H1 (cell line): ENCODE data around the gene NFKBIE. TPM values are rescaled to one million over a fixed set of nuclear protein-coding genes. Genes with fewer than 3 reads are reported as not detected.
A peak's percentile ranks its signal among the peaks of the same experiment; 100 is the strongest.

Experiments
- CTCF ChIA-PET: fragments of 300-600 bp; sonication (Branson Sonifier 250); formaldehyde crosslinking; loops from one replicate; lab custom pipeline; 2021; ENCODE audit not compliant: partially characterized antibody; lab: Charles Lee
- POLR2A ChIA-PET: fragments of 300-600 bp; sonication (Branson Sonifier 250); formaldehyde crosslinking; loops from one replicate; lab custom pipeline; 2021; ENCODE audit warnings: inconsistent platforms; ENCODE audit not compliant: partially characterized antibody; lab: Charles Lee
- DNase-seq, 2 experiments: peaks; one replicate each; pipeline versions ENCODE4 v3.0.0 to v3.0.0-alpha.2; 2010 to 2022; ENCODE audit warnings: low spot score in 2 of 2, low read depth in 1 of 2, mixed read lengths in 1 of 2
- FAIRE-seq: peaks from 2 replicates; lab custom pipeline; 2011; peaks lifted over from hg19 to GRCh38; lab: Jason Lieb, UNC
- H2AFZ ChIP-seq: 2 replicates; pipeline ENCODE4 v1.8.1; 2012; ENCODE audit warnings: low read length, inconsistent platforms
- H2AK5ac ChIP-seq: 2 replicates; pipeline ENCODE4 v1.6.1; 2013; ENCODE audit warnings: low read depth, low read length
- H2BK120ac ChIP-seq: replicated peaks from 2 replicates; pipeline ENCODE3; 2013; ENCODE audit warnings: low read depth, low read length, inconsistent platforms
- H2BK12ac ChIP-seq: 2 replicates; pipeline ENCODE4 v1.6.1; 2013; ENCODE audit warnings: low read depth, low read length
- H2BK15ac ChIP-seq: 2 replicates; pipeline ENCODE4 v1.6.1; 2013; ENCODE audit warnings: low read length
- H2BK20ac ChIP-seq: 2 replicates; pipeline ENCODE4 v1.6.1; 2013; ENCODE audit warnings: low read length
- H2BK5ac ChIP-seq: 2 replicates; pipeline ENCODE4 v1.6.1; 2013; ENCODE audit warnings: low read depth, low read length
- H3K14ac ChIP-seq: 2 replicates; pipeline ENCODE4 v1.6.1; 2013; ENCODE audit warnings: inconsistent platforms; ENCODE audit not compliant: insufficient read length
- H3K18ac ChIP-seq: 2 replicates; pipeline ENCODE4 v1.6.1; 2013; ENCODE audit warnings: low read length; ENCODE audit errors: extremely low read depth
- H3K23ac ChIP-seq: 2 replicates; pipeline ENCODE4 v1.6.1; 2013; ENCODE audit warnings: inconsistent platforms; ENCODE audit not compliant: insufficient read length
- H3K23me2 ChIP-seq: 2 replicates; pipeline ENCODE4 v1.6.1; 2013; ENCODE audit warnings: low read depth, low read length
- H3K27ac ChIP-seq: 2 replicates; pipeline ENCODE4 v1.6.1; 2011; ENCODE audit warnings: low read depth, low read length, inconsistent platforms
- H3K27me3 ChIP-seq, 4 experiments: replicated peaks in 1 of 4; 1 replicate in 1 of 4; 2 replicates in 3 of 4; pipeline versions ENCODE4 v1.6.1 to v1.8.1; 2011 to 2013; ENCODE audit warnings: low read length in 3 of 4, mild to moderate bottlenecking in 3 of 4, inconsistent platforms in 2 of 4, mixed read lengths in 2 of 4, moderate library complexity in 1 of 4; ENCODE audit not compliant: control insufficient read depth in 3 of 4, insufficient read depth in 3 of 4; ENCODE audit errors: extremely low read depth in 1 of 4
- H3K36me3 ChIP-seq, 4 experiments: 2 replicates each; pipeline versions ENCODE4 v1.6.1 to v1.8.1; 2011 to 2013; ENCODE audit warnings: mild to moderate bottlenecking in 4 of 4, low read length in 3 of 4, moderate library complexity in 2 of 4, control low read depth in 1 of 4, inconsistent platforms in 1 of 4; ENCODE audit not compliant: insufficient read depth in 4 of 4, control insufficient read depth in 2 of 4
- H3K4ac ChIP-seq: replicated peaks from 2 replicates; pipeline ENCODE3; 2013; ENCODE audit warnings: low read length, low read depth, mixed read lengths, inconsistent platforms; ENCODE audit not compliant: insufficient read length
- H3K4me1 ChIP-seq, 4 experiments: replicated peaks in 1 of 4; 1 replicate in 1 of 4; 2 replicates in 3 of 4; pipeline versions ENCODE4 v1.6.1 to v1.8.1; 2011 to 2013; ENCODE audit warnings: low read length in 3 of 4, inconsistent platforms in 2 of 4, mixed read lengths in 1 of 4; ENCODE audit not compliant: insufficient read depth in 4 of 4, control insufficient read depth in 3 of 4
- H3K4me2 ChIP-seq, 2 experiments: 2 replicates each; pipeline versions ENCODE4 v1.6.1 to v1.8.1; 2011 to 2013; ENCODE audit warnings: low read depth in 2 of 2, low read length in 2 of 2, control low read depth in 1 of 2, inconsistent platforms in 1 of 2, mild to moderate bottlenecking in 1 of 2; ENCODE audit not compliant: insufficient read depth in 1 of 2
- H3K4me3 ChIP-seq, 4 experiments: fragments of 200-600, 300-600 bp in 1 of 4; sonication (generic), shearing (Covaris generic), sonication (Bioruptor Twin) in 1 of 4; 2 replicates each; pipeline versions ENCODE4 v1.5.1 to v1.8.1; 2011 to 2016; ENCODE audit warnings: low read length in 4 of 4, low read depth in 3 of 4, control low read depth in 2 of 4, inconsistent platforms in 2 of 4, mild to moderate bottlenecking in 2 of 4, mixed read lengths in 1 of 4, moderate library complexity in 1 of 4; ENCODE audit not compliant: insufficient read depth in 2 of 4; ENCODE audit errors: extremely low read depth in 1 of 4
- H3K56ac ChIP-seq: replicated peaks from 2 replicates; pipeline ENCODE3; 2013; ENCODE audit warnings: low read depth, mild to moderate bottlenecking, mixed read lengths, low read length, inconsistent platforms; ENCODE audit not compliant: insufficient read length
- H3K79me1 ChIP-seq: 2 replicates; pipeline ENCODE4 v1.6.1; 2013; ENCODE audit warnings: low read depth, low read length, control low read depth
- H3K79me2 ChIP-seq, 2 experiments: 2 replicates each; pipeline versions ENCODE4 v1.6.1 to v1.8.1; 2012 to 2013; ENCODE audit warnings: low read length in 2 of 2, mild to moderate bottlenecking in 2 of 2, inconsistent platforms in 1 of 2; ENCODE audit not compliant: insufficient read depth in 2 of 2, control insufficient read depth in 1 of 2
- H3K9ac ChIP-seq, 4 experiments: replicated peaks in 1 of 4; 1 replicate in 1 of 4; 2 replicates in 3 of 4; pipeline versions ENCODE4 v1.6.1 to v1.8.1; 2011 to 2013; ENCODE audit warnings: low read depth in 3 of 4, low read length in 3 of 4, control low read depth in 2 of 4, mild to moderate bottlenecking in 2 of 4, moderate library complexity in 2 of 4, inconsistent platforms in 1 of 4; ENCODE audit errors: extremely low read depth in 1 of 4
- H3K9me3 ChIP-seq, 2 experiments: 2 replicates each; pipeline versions ENCODE4 v1.6.1 to v1.8.1; 2012 to 2013; ENCODE audit warnings: mild to moderate bottlenecking in 2 of 2, moderate library complexity in 2 of 2, control low read depth in 1 of 2, inconsistent platforms in 1 of 2, low read depth in 1 of 2, low read length in 1 of 2, mixed read lengths in 1 of 2; ENCODE audit not compliant: insufficient read depth in 2 of 2
- H4K20me1 ChIP-seq, 2 experiments: replicated peaks in 1 of 2; 2 replicates each; pipeline versions ENCODE3 to v1.8.1; 2011 to 2013; ENCODE audit warnings: inconsistent platforms in 2 of 2, low read length in 2 of 2, mild to moderate bottlenecking in 1 of 2; ENCODE audit not compliant: insufficient read depth in 2 of 2, control insufficient read depth in 1 of 2
- H4K5ac ChIP-seq: 2 replicates; pipeline ENCODE4 v1.6.1; 2013; ENCODE audit warnings: low read length, low read depth, mixed read lengths, inconsistent platforms; ENCODE audit not compliant: insufficient read length
- H4K8ac ChIP-seq: 2 replicates; pipeline ENCODE4 v1.8.0; 2013; ENCODE audit warnings: mild to moderate bottlenecking, moderate library complexity, low read length, inconsistent platforms; ENCODE audit not compliant: insufficient read depth; ENCODE audit errors: extremely low read depth
- H4K91ac ChIP-seq: replicated peaks from 2 replicates; pipeline ENCODE3; 2013; ENCODE audit warnings: low read length, mixed read lengths, inconsistent platforms; ENCODE audit not compliant: insufficient read length
- E2F6 ChIP-seq: IDR thresholded peaks from 2 replicates; pipeline ENCODE4 v1.6.1; 2012; ENCODE audit warnings: inconsistent platforms
- EZH2 ChIP-seq: fragments of 200-600 bp; sonication (generic); IDR thresholded peaks from 2 replicates; pipeline ENCODE4 v1.7.1; 2012; ENCODE audit warnings: low read depth, mild to moderate bottlenecking, moderate library complexity, low read length, inconsistent platforms; ENCODE audit not compliant: severe bottlenecking
- FOSL1 ChIP-seq: IDR thresholded peaks from 2 replicates; pipeline ENCODE4 v1.6.1; 2011; ENCODE audit warnings: mild to moderate bottlenecking, low read depth, low read length, moderate library complexity; ENCODE audit not compliant: insufficient read depth
- GTF2F1 ChIP-seq: IDR thresholded peaks from 2 replicates; pipeline ENCODE4 v1.6.1; 2012; ENCODE audit warnings: low read depth, low read length, improper control_type of control experiment, borderline replicate concordance
- HDAC2 ChIP-seq, 2 experiments: fragments of 300-600 bp in 1 of 2; sonication (generic) in 1 of 2; IDR thresholded peaks; 2 replicates each; pipeline ENCODE4 v1.6.1; 2011 to 2012; ENCODE audit warnings: low read depth in 2 of 2, low read length in 2 of 2, mild to moderate bottlenecking in 2 of 2, moderate library complexity in 2 of 2, borderline replicate concordance in 1 of 2, inconsistent platforms in 1 of 2
- JUN ChIP-seq: IDR thresholded peaks from 2 replicates; pipeline ENCODE4 v1.6.1; 2011; ENCODE audit warnings: low read depth, mild to moderate bottlenecking, improper control_type of control experiment, low read length
- RXRA ChIP-seq: IDR thresholded peaks from 2 replicates; pipeline ENCODE4 v1.6.1; 2011; ENCODE audit warnings: low read depth, mild to moderate bottlenecking, low read length, moderate library complexity; ENCODE audit not compliant: insufficient read depth
- SAP30 ChIP-seq: fragments of 300-600 bp; sonication (generic); IDR thresholded peaks from 2 replicates; pipeline ENCODE4 v1.7.1; 2012; ENCODE audit warnings: low read length, moderate library complexity, mild to moderate bottlenecking, inconsistent platforms; ENCODE audit not compliant: insufficient read depth, insufficient replicate concordance
- SUZ12 ChIP-seq: fragments of 200-600 bp; sonication (generic); IDR thresholded peaks from 2 replicates; pipeline ENCODE4 v1.6.1; 2012; ENCODE audit warnings: mild to moderate bottlenecking, inconsistent platforms, low read length, moderate library complexity, mixed read lengths
- TBP ChIP-seq: IDR thresholded peaks from 2 replicates; pipeline ENCODE4 v1.6.1; 2011; ENCODE audit warnings: low read depth, low read length, improper control_type of control experiment
- TEAD4 ChIP-seq: IDR thresholded peaks from 2 replicates; pipeline ENCODE4 v1.6.1; 2012; ENCODE audit warnings: low read depth, low read length, inconsistent platforms, mixed read lengths
- ZNF274 ChIP-seq: IDR thresholded peaks from 2 replicates; pipeline ENCODE4 v1.7.0; 2012; ENCODE audit warnings: low read length, borderline replicate concordance; ENCODE audit errors: extremely low read depth
- WGBS, 2 experiments: shearing (Covaris generic) in 1 of 2; methylation state at CpG; one replicate each; pipeline versions ENCODE4 v1.1.6 to v1.1.7; 2013 to 2015; ENCODE audit warnings: low lambda C conversion rate in 2 of 2, mixed read lengths in 2 of 2, inconsistent platforms in 1 of 2, low coverage in 1 of 2, missing lambda C conversion rate in 1 of 2; ENCODE audit not compliant: insufficient replicate concordance in 2 of 2, insufficient coverage in 1 of 2, insufficient read length in 1 of 2; ENCODE audit errors: extremely low coverage in 1 of 2, missing lambda C conversion rate in 1 of 2; 5-methylcytosine and 5-hydroxymethylcytosine counted together
- polyA plus RNA-seq, 7 experiments: library from polyadenylated mRNA; depleted of rRNA in 3 of 7; stranded (reverse) in 5 of 7; unstranded in 2 of 7; fragments of >200 nt in 5 of 7; fragments of 200-250 nt in 2 of 7; gene quantifications; 1 replicate in 5 of 7; 2 replicates in 1 of 7; 4 replicates in 1 of 7; pipeline versions ENCODE4 v1.2.1 to v1.2.3, GENCODE V29; 2011 to 2013; ENCODE audit warnings: missing spikeins in 2 of 7, mixed read lengths in 2 of 7
- total RNA-seq: library from RNA; stranded (reverse); fragmentation: NEBNext Ultra II Directional; extraction: Animal tissue kit (Norgen Biotek cat#: 25700); gene quantifications from 2 replicates; pipeline ENCODE4 v1.2.1, GENCODE V29; 2021

NFKBIE gene
- total and polyA plus RNA-seq, 2 of the 8 experiments (the other 6 are each of a cell fraction or from before 2014, with no cell fraction given) = 13.5 to 19.2 TPM

GRCh38 chr6:44278315-44278714 lies 13.0 kb upstream of the NFKBIE start:
- peaks cover 0 to 3% (median 0%) of the 10 kb centered on the region in 4 experiments; a peak in 1 of 7 replicates for H3K27me3 ChIP-seq
- POLR2A ChIA-PET = interaction anchor here (0.6 to 3.2 kb wide), 13 partner anchors 10 to 39 kb away, joined by 3 to 18 read pairs (median 4); partner anchors contain the start of genes AARS2 and SLC35B2
- no peak for TF ChIP-seq EZH2
- no peak for TF ChIP-seq E2F6
- no peak for TF ChIP-seq JUN
- TF ChIP-seq SAP30 = no peak
- TF ChIP-seq ZNF274 = no peak
- no peak for TF ChIP-seq GTF2F1
- no peak for TF ChIP-seq SUZ12
- TF ChIP-seq FOSL1 = no peak
- TF ChIP-seq TEAD4 = no peak
- TF ChIP-seq HDAC2 (IDR thresholded peaks at IDR 0.05; ENCODE audit: borderline replicate concordance in 1 of 2, low read depth in 2 of 2, low read length in 2 of 2) = no peak
- TF ChIP-seq RXRA = no peak
- no peak for TF ChIP-seq TBP

More at GRCh38 chr6:44278315-44278714, 13.0 kb upstream of the NFKBIE start:
- Histone ChIP-seq H2BK120ac (no peak overlapping the region), H3K4me2 (no peak overlapping the region), H3K56ac (no peak overlapping the region), H3K79me1 (no peaks in the 10 kb centered on the region), H3K4me1 (no peaks in the 10 kb centered on the region; a peak in 1 of 7 replicates), H4K20me1 (peaks cover 0 to 8% of the 10 kb centered on the region in 2 experiments), H3K23me2 (no peaks in the 10 kb centered on the region; the same call in 1 of the 2 replicates), H3K36me3 (peaks cover 0 to 8% (median 3%) of the 10 kb centered on the region in 4 experiments; a peak in 4 of 8 replicates), H4K8ac (no peak overlapping the region), H3K9me3 (no peaks in the 10 kb centered on the region), H2BK12ac (no peak overlapping the region), H2BK20ac (no peak overlapping the region), H3K4ac (no peak overlapping the region), H3K4me3 (no peak overlapping the region), H2BK5ac (no peak overlapping the region), H2BK15ac (0 out of 2 replicates have a peak overlapping the region, but pooled peaks have one; percentile 21), H3K23ac (no peak overlapping the region), H3K18ac (no peak overlapping the region), H2AK5ac (no peak overlapping the region), H4K91ac (no peak overlapping the region), H3K9ac (no peak overlapping the region), H3K79me2 (no peaks in the 10 kb centered on the region), H4K5ac (no peak overlapping the region), H2AFZ (no peak overlapping the region), H3K14ac (no peak overlapping the region), H3K27ac (no peak overlapping the region)
- WGBS, 2 experiments = 64% methylated on average over 3 of the region's 3 CpGs; no CpG with 5 or more reads in 1 of the 2 experiments
- no peak for FAIRE-seq
- DNase-seq = no peak
- CTCF ChIA-PET = interaction anchor here (0.9 to 19.0 kb wide), 10 partner anchors 10 to 64 kb away, joined by 3 to 330 read pairs (median 6); partner anchors contain the start of genes AARS2 and TMEM151B
